ENCODE measurements around the gene MAP7D3.
A peak's percentile ranks its signal among the peaks of the same experiment; 100 is the strongest.
"Not testable (repeated sequence)": the region's sequence is repeated elsewhere in the genome, so short reads cannot be mapped to it uniquely, and the experiment has no call there.

Gene MAP7D3

DNA sequence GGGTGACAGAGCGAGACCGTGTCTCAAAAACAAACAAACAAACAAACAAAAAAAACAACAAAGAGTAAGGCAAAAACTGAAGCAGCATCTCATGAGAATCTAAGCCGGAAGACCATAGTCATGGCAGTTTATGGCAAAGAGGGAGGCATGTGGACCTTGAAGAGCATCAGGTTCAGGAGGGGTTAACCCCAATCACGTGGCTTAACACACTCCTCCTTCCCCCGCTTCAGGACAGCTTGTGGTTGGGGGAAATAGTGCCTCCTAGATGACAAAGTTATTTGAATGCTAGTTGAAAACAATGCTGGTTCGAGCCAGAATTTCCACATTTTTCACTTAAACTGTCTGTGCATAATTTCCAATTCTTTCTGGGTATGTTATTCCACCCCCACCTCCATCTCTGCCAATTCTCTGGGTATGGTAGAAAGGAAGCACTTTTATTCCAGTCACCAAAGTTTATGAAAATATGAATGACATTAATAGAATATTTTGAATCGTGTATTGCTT, 11.7 kb upstream of the MAP7D3 start:
- H3K27me3 Mint-ChIP-seq = no peaks in the 10 kb centered on the region
- no peak overlapping the region for H3K4me3 Mint-ChIP-seq
- H3K9me3 Mint-ChIP-seq = no peaks in the 10 kb centered on the region
- no peak for DNase-seq
- H3K36me3 Mint-ChIP-seq = no peaks in the 10 kb centered on the region
- no peak overlapping the region for H3K27ac Mint-ChIP-seq
- CTCF ChIA-PET = no interaction called here
- peaks cover 21% of the 10 kb centered on the region for H3K4me1 Mint-ChIP-seq

DNA sequence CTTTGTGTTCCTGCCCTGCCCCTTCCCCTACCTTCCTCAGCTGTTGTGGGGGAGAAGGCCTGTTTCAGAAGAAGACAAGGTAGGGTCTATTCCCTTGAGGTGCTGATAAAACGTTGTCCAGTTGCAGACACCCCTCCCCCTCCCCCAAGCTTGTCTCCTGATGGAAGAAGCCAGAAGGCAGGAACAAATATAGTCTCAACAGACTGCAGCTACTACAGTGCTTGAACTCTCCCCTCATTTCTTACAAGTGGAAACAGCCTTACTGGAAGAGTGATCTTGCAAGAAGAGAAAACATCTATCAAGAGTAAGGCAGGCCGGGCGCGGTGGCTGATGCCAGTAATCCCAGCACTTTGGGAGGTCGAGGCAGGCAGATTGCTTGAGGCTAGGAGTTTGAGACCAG, 11.0 kb upstream of the MAP7D3 start:
- H3K36me3 Mint-ChIP-seq = no peaks in the 10 kb centered on the region
- CTCF ChIA-PET = no interaction called here
- no peak overlapping the region for H3K4me3 Mint-ChIP-seq
- H3K27me3 Mint-ChIP-seq = no peaks in the 10 kb centered on the region
- H3K27ac Mint-ChIP-seq = no peak overlapping the region
- H3K9me3 Mint-ChIP-seq = no peaks in the 10 kb centered on the region
- H3K4me1 Mint-ChIP-seq = peaks cover 22% of the 10 kb centered on the region
- DNase-seq = no peak

DNA sequence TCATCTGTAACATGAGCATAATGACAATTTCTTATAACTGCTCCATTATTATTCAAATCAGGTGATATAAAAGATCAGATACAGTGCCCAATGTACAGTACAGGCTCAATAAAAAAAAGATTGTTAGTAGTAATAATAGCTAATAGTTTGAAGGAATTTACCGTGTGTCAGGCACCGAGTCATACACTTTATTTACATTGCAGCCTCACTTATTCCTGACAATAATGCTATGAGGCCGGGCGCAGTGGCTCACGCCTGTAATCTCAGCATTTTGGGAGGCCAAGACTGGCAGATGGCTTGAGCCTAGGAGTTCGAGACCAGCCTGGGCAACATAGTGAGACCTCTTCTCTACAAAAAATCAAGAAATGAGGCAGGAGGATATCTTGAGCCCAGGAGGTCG, 10.1 kb upstream of the MAP7D3 start:
- H3K27ac Mint-ChIP-seq = no peak overlapping the region
- no peak for DNase-seq
- CTCF ChIA-PET = no interaction called here
- no peaks in the 10 kb centered on the region for H3K36me3 Mint-ChIP-seq
- H3K27me3 Mint-ChIP-seq = no peaks in the 10 kb centered on the region
- no peak overlapping the region for H3K4me3 Mint-ChIP-seq
- H3K9me3 Mint-ChIP-seq = no peaks in the 10 kb centered on the region
- peaks cover 23% of the 10 kb centered on the region for H3K4me1 Mint-ChIP-seq

DNA sequence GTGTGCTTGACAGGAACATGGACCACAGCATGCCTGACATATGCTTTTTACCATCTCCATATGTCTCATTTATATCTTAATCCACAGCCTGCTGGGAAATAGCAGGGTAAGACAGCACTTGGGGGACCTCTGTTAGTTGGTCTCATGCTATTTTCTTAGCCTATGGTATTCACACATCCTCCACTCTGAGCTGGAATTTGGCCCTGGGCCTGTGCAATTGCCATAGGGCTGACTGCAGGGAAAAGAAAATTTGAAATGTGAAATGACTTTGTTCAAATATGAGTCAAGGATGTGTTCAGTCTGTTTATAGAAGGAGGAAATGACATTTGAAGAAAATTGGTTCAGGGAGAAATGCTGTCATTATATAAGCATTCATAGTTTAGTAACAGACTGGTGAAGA, 9.6 kb upstream of the MAP7D3 start:
- Mint-ChIP-seq H3K27ac (no peak overlapping the region), H3K4me3 (no peak overlapping the region), H3K36me3 (no peaks in the 10 kb centered on the region), H3K27me3 (no peaks in the 10 kb centered on the region), H3K9me3 (no peaks in the 10 kb centered on the region), H3K4me1 (peaks cover 23% of the 10 kb centered on the region)
- CTCF ChIA-PET = no interaction called here
- no peak for DNase-seq

DNA sequence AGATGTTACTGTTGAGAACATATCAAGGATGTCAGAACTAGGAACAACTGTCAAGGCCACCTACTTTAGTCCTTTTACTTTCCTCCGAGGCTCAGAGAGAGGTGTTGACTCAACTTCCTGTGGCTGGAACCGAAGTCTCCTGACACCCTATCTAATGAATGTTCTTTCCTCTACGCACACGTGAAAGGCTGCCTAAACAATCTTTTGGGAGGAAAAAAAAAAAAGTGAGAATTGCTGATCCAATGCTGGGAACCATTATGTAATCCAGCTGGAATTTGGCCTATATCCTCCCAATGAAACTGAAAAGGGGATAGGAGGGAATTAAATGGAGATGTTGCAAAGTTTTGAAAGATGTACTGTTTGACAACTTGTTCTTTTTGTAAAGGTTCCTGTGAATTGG, 8.3 kb upstream of the MAP7D3 start:
- Mint-ChIP-seq H3K4me1 (peaks cover 23% of the 10 kb centered on the region), H3K27me3 (no peaks in the 10 kb centered on the region), H3K36me3 (no peaks in the 10 kb centered on the region), H3K27ac (peak overlapping the region; percentile 72), H3K9me3 (no peaks in the 10 kb centered on the region), H3K4me3 (no peak overlapping the region)
- CTCF ChIA-PET = no interaction called here
- DNase-seq = no peak

DNA sequence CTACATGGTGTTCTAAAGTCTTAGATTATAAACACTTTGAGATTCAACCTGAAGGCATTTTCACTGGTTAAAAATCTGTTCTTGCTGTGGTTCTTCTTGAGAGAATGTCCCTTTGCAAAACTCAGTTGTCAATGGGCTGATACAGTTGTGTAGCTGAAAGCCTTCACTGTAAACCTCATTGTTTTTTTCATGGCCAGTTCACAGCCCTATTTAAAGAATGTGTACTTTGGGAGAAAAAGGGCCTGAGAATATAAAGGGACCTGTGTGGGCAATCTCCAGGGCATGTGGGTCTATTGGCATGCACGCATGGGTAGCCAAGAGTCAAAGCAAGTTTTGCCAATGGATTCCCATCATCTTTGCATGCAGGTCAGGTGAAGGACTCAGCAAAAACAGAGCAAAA, 7.8 kb upstream of the MAP7D3 start:
- CTCF ChIA-PET = no interaction called here
- Mint-ChIP-seq H3K27me3 (no peaks in the 10 kb centered on the region), H3K4me3 (no peak overlapping the region), H3K9me3 (no peaks in the 10 kb centered on the region), H3K36me3 (no peaks in the 10 kb centered on the region), H3K27ac (no peak overlapping the region), H3K4me1 (peaks cover 23% of the 10 kb centered on the region)
- no peak for DNase-seq

DNA sequence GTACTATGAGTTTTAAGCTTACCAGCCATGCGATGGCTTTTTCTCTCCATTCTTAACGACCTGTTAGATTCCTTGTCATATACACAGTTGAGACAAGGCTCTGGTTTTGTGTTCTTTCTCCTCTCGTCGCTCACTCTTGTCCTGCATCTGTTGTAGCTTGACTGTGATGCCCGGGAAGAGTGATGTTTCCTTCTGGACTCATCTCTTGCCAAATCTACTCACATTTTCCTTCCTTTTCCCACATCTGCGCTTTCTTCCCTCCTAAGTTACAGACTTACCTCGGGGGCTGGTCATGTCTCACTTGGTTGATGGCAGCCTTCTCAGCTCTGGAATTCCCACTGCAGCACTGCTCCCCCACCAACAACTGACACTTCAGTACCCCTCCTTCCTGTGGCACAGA, 4.8 kb upstream of the MAP7D3 start:
- CTCF ChIA-PET = no interaction called here
- H3K4me3 Mint-ChIP-seq = no peak overlapping the region
- H3K27ac Mint-ChIP-seq = no peak overlapping the region
- peaks cover 26% of the 10 kb centered on the region for H3K4me1 Mint-ChIP-seq
- no peak for DNase-seq
- no peaks in the 10 kb centered on the region for H3K9me3 Mint-ChIP-seq
- no peaks in the 10 kb centered on the region for H3K36me3 Mint-ChIP-seq
- H3K27me3 Mint-ChIP-seq = no peaks in the 10 kb centered on the region

DNA sequence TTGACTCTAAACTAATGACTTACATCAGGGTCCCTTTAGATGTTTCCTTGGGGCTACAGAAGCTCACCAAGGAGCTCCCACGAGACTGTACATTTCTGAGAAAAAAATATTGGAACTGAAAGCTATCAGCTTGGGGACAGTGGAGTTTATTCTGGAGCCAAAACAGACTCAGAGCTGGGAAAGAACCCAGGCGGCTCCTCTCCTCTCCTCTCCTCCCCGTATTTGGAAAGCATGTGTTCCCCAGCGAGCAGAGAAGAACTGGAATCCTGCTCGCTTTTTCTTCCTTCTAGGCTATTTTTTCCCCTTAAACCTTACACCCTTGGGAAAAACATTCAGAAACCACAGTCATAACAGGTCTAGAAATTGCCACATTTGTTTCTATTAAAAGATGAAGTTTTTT, 4.3 kb upstream of the MAP7D3 start:
- no peak overlapping the region for H3K27ac Mint-ChIP-seq
- no peak for DNase-seq
- H3K36me3 Mint-ChIP-seq = no peaks in the 10 kb centered on the region
- H3K4me3 Mint-ChIP-seq = no peak overlapping the region
- no peaks in the 10 kb centered on the region for H3K9me3 Mint-ChIP-seq
- H3K27me3 Mint-ChIP-seq = no peaks in the 10 kb centered on the region
- H3K4me1 Mint-ChIP-seq = peaks cover 22% of the 10 kb centered on the region
- CTCF ChIA-PET = no interaction called here

DNA sequence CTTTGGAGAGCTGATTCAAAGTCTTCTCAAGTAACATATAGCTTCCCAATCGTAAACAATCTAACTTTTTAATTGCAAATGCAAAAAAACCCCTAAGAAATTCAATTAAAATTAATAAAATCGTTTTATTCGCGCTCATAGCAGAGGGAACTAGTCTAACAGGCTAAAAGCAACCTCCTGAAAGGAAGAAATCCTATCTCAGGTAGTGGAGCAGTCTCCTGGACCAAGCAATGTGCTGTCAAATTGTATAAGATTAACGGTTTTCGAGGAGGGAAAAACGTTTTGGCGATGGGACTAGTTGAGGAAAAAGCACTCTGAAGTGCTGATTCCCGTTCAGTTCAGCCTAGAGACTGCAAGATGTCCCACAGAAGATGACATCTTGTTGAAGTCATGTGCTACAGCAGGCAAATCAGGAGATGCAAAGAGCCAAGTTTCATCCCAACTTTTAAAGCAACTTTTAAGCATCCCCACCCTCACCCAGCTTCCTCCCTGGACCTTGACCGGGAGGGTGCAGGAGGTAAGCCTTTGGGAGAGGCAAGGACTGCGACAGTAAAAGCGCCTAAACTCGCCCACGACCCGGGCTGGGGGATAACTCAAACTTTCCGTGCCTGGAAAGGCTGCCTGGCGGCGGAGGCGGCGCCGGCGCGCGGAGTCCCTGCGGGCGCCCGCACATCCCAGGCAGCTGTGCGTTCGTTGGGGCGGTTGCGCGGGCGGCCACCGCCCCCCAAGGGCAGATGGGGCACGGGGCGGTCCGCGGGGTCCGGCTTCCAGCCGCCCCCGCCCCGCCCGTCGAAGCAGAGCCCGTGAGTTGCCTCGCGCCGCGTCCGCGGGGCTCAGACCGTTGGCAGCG, 784 bp downstream of the MAP7D3 start:
- Mint-ChIP-seq H3K36me3 (no peaks in the 10 kb centered on the region), H3K27ac (peak overlapping the region; percentile 33), H3K9me3 (no peaks in the 10 kb centered on the region), H3K27me3 (no peaks in the 10 kb centered on the region), H3K4me1 (peaks cover 15% of the 10 kb centered on the region), H3K4me3 (peak overlapping the region; percentile 72)
- CTCF ChIA-PET = interaction anchor here (1.2 kb wide), 1 partner anchor 17 kb away, joined by 4 read pairs; no protein-coding TSS in a partner anchor
- DNase-seq = no peak

DNA sequence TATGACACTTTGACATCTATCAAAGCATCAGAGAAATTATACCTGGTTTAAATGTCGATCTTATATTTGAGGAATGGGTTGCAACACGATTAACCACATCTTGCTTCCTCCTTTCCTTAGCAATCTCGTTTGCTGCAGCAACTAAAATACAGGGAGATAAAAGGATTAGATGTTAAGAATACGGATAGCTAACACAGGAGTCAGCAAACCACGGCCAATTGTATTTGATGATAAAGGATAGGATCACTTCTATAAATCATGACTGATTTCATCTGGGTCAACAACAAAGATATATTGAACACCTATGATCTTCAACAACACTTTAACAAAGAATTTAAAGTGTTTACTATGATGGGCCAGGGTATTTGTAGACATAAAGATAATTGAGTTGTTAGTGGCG, 5.0 kb downstream of the MAP7D3 start:
- no peak overlapping the region for H3K4me3 Mint-ChIP-seq
- H3K36me3 Mint-ChIP-seq = peaks cover 21% of the 10 kb centered on the region
- no peaks in the 10 kb centered on the region for H3K27me3 Mint-ChIP-seq
- DNase-seq = no peak
- H3K27ac Mint-ChIP-seq = no peak overlapping the region
- CTCF ChIA-PET = interaction anchor here (0.6 kb wide), 1 partner anchor 23 kb away, joined by 3 read pairs; no protein-coding TSS in a partner anchor
- H3K9me3 Mint-ChIP-seq = no peaks in the 10 kb centered on the region
- H3K4me1 Mint-ChIP-seq = peaks cover 12% of the 10 kb centered on the region

DNA sequence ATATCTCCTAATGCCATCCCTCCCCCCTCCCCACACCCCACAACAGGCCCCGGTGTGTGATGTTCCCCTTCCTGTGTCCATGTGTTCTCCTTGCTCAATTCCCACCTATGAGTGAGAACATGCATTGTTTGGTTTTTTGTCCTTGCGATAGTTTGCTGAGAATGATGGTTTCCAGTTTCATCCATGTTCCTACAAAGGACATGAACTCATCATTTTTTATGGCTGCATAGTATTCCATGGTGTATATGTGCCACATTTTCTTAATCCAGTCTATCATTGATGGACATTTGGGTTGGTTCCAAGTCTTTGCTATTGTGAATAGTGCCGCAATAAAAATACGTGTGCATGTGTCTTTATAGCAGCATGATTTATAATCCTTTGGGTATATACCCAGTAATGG, 13.4 kb downstream of the MAP7D3 start:
- H3K4me3 Mint-ChIP-seq, H3K27ac Mint-ChIP-seq, DNase-seq, H3K4me1 Mint-ChIP-seq, H3K9me3 Mint-ChIP-seq, H3K27me3 Mint-ChIP-seq, CTCF ChIA-PET: not testable (repeated sequence)
- H3K36me3 Mint-ChIP-seq = peaks cover 33% of the 10 kb centered on the region

DNA sequence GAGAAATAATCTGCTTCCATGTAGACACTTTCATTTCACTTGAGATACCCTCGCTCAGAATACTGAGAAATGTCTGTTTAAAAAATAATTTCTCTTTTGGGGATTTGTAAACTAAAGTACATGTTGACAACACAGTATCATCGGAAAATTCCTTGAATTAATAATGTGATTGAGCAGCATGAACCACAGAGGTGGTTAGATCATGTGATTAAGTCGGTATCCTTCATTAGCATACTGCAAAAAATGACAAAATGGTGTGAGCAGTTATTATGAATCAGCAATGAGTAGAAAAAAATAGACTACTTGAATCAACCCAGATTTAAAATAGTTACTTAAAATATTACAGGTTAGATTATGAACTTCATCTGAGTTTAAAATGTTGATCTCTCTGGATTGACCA, 14.1 kb downstream of the MAP7D3 start:
- no peaks in the 10 kb centered on the region for H3K9me3 Mint-ChIP-seq
- no peak for DNase-seq
- H3K4me1 Mint-ChIP-seq = peaks cover under 1% of the 10 kb centered on the region
- no peaks in the 10 kb centered on the region for H3K27me3 Mint-ChIP-seq
- H3K4me3 Mint-ChIP-seq = no peak overlapping the region
- H3K27ac Mint-ChIP-seq = no peak overlapping the region
- peaks cover 28% of the 10 kb centered on the region for H3K36me3 Mint-ChIP-seq
- CTCF ChIA-PET = no interaction called here

DNA sequence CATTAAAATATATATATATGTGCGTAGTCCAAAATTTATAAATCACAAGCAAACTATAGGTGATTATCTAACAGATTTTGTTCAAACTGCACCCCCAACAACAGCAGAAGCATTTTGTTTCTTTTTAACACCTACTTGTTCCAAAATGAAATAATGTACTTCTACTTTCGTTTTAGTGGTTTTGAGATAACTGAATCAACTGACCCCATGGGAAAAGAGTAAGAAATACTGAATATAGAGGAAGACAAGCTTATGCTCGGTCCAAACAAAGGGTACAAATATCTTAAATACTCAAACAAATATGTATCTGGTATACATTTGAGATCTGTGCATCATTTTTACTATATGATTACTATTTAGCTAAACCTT, 22.4 kb downstream of the MAP7D3 start:
- CTCF ChIA-PET = interaction anchor here (0.6 kb wide), 1 partner anchor 164 kb away, joined by 3 read pairs; no protein-coding TSS in a partner anchor
- H3K27me3 Mint-ChIP-seq = no peaks in the 10 kb centered on the region
- H3K36me3 Mint-ChIP-seq = peaks cover 34% of the 10 kb centered on the region
- no peaks in the 10 kb centered on the region for H3K9me3 Mint-ChIP-seq
- no peak for DNase-seq
- peak overlapping the region; percentile 85 for H3K27ac Mint-ChIP-seq
- no peak overlapping the region for H3K4me3 Mint-ChIP-seq
- peaks cover 27% of the 10 kb centered on the region for H3K4me1 Mint-ChIP-seq

DNA sequence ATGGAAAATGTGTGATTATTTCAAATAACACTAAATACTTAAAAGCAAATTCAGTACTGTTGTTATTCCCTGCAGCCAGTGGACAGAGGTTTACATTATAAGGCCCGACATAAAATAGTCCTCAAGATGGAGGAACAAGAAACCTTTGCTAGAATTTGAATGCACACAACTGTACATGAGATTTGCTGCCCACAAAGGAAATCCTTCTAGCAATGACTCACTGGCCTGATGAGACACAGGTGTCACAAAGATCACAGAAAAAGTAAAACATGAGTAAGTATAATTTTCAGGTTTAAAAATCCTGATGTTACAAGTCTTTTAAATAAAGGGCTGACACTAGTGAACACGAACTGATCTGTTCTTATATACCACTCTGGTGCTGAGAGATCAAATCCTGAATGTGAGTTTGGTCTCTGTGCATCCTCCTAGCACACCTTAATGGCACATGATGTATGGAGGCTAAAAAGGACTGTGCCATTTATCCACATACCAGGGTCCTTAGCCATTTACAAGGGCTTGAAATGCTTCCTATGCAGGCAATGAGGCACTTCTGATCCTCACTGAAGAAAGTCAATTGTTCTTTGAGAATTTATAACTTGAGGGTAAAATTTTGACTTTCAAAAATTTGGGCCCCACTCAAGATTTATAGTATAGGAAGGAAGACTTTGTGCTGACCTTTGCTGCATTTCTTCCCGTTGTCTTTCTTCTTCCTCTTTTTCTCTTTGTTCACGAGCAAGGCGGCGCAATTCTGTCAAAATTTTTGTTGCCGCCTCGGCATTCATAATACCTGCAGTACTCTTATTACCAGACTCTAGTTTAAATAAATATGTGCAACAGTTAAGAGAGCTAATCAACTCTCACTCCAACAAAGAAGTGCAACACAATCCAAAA, 23.0 kb downstream of the MAP7D3 start:
- peak; percentile 30 for DNase-seq
- peaks cover 36% of the 10 kb centered on the region for H3K36me3 Mint-ChIP-seq
- peak overlapping the region; percentile 85 for H3K27ac Mint-ChIP-seq
- CTCF ChIA-PET = interaction anchor here (0.7 kb wide), 1 partner anchor 40 kb away, joined by 3 read pairs; no protein-coding TSS in a partner anchor
- H3K4me3 Mint-ChIP-seq = no peak overlapping the region
- H3K4me1 Mint-ChIP-seq = peaks cover 27% of the 10 kb centered on the region
- no peaks in the 10 kb centered on the region for H3K9me3 Mint-ChIP-seq
- no peaks in the 10 kb centered on the region for H3K27me3 Mint-ChIP-seq

Data from activated naive CD4-positive, alpha-beta T cell treated with anti-CD3 and anti-CD28 coated beads, Interleukin-2, amount 10 ng/mL, durations not matched to agents 7 days and 5 days (primary cell).